ENCODE results near the gene ECT2. TPM values are rescaled to one million over a fixed set of nuclear protein-coding genes. Genes with fewer than 3 reads are reported as not detected.
"Not testable (repeated sequence)": the region's sequence is repeated elsewhere in the genome, so short reads cannot be mapped to it uniquely, and the experiment has no call there.

ECT2 gene
- polyA plus RNA-seq, 4 donors = 33.7 to 45.3 (median 39.3) TPM

DNA sequence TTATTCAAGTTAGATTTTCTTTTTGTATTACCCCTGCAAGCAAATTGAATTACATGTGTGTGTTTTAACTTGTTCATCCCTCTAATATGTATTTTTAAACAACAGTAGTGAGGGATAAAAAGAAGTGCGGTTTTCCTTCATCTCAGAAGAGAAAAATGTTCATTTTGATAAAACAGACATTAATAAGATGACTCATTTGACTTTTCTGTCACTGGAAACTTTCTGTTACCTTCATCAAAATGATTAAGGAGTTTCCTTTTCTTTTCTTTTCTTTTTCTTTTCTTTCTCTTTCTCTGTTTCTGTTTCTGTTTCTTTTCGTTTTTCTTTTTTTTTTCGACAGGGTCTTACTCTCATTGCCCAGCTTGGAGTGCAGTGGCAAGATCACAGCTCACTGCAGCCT is 53.0 kb downstream of the ECT2 start:
- no peak for DNase-seq (ENCODE audit: low read depth in 4 of 4, low spot score in 3 of 4)

DNA sequence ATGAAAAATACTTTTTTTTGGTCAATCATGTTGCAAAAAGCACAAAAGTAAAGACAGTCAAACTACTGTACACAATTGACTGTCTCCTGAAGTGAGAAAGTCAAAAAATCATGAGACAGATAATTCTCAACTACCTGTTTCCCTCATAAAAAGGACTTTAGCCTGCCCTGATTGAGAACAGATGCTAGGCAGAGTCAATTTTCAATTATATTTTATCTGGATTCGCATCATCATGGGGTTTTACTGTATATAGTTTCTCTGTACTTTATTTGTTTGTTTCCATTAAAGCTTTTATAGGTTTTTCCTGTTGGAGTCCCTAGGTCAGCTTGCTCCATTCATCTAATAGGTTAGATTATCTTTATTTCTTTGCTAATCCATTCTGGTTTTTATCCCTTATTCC is 53.8 kb downstream of the ECT2 start:
- DNase-seq (ENCODE audit: low read depth in 4 of 4, low spot score in 3 of 4) = no peak

DNA sequence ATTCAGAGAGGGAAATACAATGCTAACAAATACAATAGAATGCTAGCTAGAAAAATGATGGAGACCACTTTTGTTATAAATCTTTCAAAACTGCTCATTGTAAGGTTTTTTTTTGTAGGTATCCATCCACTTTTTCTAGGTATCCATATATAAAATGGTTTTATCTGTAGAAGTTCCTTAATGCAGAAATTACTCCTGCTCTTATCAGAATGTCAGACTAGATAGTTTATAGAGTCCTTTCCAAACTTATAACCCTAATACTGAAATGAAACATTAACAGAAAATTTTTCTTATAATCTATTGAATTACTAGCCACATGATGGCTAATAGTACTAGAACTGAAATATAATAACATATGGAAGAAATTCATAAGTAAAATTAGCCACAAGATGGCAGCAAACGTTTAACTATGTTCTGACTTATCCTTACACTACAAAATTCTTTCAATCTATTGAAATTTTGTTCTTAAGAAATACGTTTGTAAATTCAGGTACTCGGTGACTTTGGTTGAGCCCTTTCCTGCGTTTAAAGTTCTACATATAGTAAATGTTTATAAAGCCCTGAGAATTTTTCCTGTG is 58.5 kb downstream of the ECT2 start:
- peak in 2 of 4 donors; percentile 5 to 10 for DNase-seq (ENCODE audit: low read depth in 4 of 4, low spot score in 3 of 4)

DNA sequence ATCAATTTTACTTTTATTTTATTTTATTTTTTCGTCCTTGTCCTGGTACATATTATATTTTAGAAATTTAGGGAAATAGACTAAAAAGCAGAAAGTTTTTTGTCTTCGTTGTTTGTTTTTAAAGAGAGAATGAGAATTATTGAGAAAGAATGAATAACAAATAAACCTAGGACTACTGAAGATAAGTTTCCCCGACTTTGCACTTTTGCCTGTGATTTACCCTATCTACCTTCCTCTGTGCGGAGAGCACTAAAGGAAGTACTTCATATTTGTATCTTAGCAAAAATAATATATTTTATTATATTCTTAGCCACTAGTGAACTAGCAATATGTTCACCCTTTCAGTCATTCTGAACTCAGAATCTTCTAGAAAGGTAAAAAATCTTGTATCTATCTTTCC is 60.6 kb downstream of the ECT2 start:
- DNase-seq (ENCODE audit: low read depth in 4 of 4, low spot score in 3 of 4) = no peak

DNA sequence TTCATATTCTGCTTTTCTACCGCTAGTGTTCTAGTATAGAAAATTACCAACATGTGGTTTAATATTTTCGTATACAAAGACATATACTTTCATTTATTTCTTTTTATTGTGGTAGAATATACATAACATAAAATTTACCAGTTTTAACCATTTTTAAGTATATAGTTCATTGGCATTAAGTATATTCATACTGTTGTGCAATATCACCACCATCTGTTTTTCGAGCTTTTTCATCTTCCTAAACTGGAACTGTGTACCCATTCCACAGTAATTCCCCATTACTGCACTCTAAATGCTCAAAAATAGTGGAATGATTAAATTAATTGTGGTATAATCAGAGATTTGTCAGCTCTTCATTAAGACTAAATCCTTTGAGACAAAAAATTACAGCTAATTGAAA is 62.9 kb downstream of the ECT2 start:
- DNase-seq (ENCODE audit: low read depth in 4 of 4, low spot score in 3 of 4) = no peak

DNA sequence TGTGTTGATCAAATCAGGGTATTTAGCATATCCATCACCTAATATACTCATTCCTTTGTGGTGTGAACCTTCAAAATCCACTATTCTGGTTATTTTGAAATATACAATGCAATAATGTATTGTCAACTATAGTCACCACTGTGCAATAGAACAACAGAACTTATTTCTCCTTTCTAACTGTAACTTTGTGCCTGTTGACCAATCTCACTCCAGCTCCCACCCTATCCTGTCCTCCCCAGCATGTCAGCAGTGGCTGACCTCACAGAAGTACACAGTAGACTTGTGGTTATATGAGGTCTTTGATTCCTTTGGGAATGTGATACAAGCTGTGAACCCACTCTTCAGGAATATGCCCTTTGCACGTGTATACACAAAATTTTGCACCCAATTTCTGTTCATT is 64.2 kb downstream of the ECT2 start:
- no peak for DNase-seq (ENCODE audit: low read depth in 4 of 4, low spot score in 3 of 4)

DNA sequence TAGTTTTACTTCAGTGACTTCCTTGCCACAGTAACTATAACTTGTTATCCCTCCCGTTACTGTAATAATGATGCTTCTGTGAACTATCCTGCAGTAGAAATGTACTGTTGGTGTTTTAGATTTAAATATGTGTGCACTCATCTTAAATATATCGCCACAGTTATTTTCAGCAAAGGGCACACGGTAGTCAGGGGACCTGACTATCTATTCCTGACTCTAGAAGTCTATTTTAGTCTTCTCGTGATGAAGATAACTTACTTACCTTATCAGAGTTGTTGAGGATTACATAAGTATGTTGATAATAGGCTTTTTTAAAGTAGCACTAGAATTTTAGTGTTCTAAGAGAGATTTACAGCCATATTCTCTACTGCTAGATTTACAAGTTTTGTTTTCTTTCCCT is 65.3 kb downstream of the ECT2 start:
- DNase-seq (ENCODE audit: low read depth in 4 of 4, low spot score in 3 of 4) = no peak

DNA sequence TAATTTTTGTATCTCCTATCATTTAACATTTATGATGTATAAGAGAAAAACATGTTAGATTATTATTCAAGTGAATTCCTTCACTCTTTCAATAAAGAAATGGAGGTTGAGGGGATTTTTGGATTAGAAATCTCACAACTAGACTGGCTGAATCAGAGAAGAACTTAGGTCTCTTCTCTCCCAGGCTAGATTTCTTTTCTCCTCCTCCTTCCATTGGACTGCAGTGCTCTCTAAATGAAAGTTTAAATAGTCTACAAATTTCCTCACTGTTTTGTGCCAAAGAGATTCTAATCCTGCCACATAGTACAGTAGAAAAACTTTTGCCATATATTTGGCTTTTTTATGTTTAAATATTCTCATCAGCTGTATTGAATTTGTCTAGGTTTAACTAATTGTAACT is 65.8 kb downstream of the ECT2 start:
- no peak for DNase-seq (ENCODE audit: low read depth in 4 of 4, low spot score in 3 of 4)

DNA sequence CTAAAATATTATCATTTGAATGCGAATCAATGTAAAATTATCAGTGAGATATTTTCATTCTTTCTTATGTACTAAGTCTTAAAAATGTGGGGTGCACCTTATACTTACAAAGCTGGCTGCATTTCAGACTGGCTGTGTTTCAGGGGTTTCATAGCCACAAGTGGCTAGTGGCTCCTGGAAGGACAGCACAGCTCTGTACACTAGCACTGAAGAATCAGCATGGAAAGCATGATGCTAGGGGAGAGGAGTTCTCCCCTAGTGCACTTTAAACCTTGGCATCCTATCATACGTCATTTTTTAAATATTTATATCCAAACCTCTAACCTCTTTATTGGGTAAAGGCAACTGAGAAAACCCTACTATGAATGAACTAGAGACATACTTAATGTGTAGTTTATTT is 66.4 kb downstream of the ECT2 start:
- no peak for DNase-seq (ENCODE audit: low read depth in 4 of 4, low spot score in 3 of 4)

DNA sequence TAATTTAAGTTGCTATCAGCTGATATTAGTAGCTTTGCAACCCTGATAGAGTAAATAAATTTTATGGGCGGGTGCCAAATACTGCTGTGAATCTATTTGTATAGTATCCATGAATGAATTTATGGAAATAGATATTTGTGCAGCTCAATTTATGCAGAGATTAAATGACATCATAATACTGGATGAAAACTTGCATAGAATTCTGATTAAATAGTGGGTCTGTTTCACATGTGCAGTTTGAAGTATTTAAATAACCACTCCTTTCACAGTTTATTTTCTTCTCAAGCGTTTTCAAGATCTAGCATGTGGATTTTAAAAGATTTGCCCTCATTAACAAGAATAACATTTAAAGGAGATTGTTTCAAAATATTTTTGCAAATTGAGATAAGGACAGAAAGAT is 70.0 kb downstream of the ECT2 start:
- no peak for DNase-seq (ENCODE audit: low read depth in 4 of 4, low spot score in 3 of 4)

DNA sequence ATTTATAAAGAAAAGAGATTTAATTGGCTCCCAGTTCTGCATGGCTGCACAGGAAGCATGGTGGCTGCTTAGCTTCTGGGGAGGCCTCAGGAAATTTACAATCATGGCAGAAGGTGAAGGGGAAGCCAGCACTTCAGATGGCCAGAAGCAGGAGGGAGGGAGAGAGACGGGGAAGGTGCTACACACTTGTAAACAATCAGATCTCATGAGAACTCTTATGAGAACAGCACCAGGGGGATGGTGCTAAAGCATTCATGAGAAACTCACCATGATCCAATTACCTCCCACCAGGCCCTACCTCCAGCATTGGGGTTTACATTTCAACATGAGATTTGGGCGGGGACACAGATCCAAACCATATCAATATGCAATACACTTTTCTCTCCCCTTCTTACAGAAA is 73.7 kb downstream of the ECT2 start:
- no peak for DNase-seq (ENCODE audit: low read depth in 4 of 4, low spot score in 3 of 4)

DNA sequence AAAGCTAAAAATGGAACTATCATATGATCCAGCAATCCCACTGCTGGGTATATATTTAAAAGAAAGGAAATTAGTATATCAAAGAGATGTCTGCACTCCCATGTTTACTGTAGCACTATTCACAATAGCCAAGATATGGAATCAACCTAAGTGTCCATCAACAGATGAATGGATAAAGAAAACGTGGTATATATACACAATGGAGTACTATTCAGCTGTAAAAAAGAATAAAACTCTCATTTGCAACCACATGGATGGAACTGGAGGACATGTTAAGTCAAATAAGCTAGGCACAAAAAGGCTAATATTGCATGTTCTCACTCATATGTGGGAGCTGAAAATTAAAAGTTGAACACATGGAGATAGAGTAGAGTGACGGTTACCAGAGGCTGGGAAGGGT is 76.7 kb downstream of the ECT2 start:
- DNase-seq (ENCODE audit: low read depth in 4 of 4, low spot score in 3 of 4) = not testable (repeated sequence)

DNA sequence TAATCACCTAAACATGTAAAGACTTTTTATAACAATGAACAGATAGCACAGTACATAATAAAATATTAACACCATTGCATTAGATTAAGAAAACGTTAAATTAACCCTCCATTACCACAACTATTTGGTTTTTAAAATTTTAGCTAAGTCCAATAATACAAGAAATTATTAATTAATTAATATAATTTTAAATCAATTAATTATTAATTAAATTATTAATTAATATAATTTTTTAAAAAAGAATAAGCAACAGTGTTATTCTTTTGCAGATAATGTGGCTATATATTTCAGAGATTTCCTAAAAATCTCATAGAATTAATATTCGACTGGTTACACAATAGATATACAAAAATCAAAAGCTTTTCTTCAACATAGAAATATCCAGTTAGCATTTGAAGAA is 82.5 kb downstream of the ECT2 start:
- DNase-seq (ENCODE audit: low read depth in 4 of 4, low spot score in 3 of 4) = no peak

DNA sequence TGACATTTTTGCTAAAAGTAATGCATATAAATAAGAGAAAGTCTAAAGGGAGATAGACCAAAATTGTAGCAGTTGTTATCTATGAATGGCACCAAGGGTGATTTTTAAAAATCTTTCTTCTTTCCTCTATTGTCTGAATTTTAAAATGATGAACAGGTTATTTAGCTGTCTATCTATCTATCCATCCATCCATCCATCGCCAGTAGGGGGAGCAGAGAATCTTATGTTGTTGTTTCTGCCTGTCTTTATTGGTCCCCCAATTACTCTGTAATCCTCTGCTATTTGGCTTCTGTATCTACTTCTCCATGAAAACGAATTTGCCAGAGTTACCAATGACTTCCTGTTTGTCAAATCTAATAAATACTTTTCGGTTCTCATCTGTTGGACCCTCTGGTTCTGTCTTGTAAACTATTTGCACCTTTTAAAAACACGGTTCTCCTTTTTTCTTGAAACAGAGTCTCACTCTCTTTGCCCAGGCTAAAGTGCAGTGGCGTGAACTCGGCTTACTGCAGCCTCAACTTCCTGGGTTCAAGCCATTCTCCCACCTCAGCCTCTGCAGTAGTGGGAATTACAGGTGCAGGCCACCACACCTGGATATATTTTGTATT is 86.0 kb downstream of the ECT2 start:
- DNase-seq (ENCODE audit: low read depth in 4 of 4, low spot score in 3 of 4) = peak in 2 of 4 donors; percentile 14 to 30

DNA sequence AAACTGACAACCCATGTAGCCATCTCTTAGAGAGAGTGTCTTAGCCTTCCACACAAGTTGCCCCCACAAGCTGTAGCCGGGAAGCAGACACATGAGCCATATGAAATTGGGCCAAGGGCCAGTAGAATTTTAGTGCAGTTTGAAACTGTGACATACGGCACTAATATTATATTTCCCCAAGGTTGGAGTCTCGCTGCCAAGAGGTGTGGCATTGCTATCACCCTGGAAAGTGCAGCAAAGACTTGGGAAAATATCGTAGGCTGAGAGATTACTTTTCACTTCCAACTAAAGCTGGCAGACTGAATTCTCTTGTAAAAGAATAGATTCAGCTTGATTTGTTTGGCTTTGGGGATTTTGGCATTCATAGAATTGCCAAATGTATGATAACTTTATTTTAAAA is 89.2 kb downstream of the ECT2 start:
- DNase-seq (ENCODE audit: low read depth in 4 of 4, low spot score in 3 of 4) = no peak

DNA sequence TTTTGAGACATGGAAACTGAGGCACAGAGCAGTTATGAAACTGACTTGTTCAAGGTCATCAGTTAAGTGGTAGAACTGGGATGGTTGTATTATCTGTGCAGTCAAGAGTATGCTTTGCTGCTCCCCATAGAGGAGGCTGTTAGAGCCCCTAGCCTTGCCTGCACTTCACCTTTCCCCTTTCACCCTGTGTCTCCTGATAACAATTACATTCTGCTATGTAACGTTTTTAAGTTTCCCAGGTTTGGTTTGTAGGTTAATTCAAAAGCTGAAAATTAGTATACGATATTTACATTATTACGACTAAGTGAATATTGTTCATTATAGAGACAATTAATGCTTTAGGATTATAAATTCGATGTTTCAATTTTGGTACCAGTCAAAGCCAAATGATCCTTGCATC is 89.9 kb downstream of the ECT2 start:
- no peak for DNase-seq (ENCODE audit: low read depth in 4 of 4, low spot score in 3 of 4)

DNA sequence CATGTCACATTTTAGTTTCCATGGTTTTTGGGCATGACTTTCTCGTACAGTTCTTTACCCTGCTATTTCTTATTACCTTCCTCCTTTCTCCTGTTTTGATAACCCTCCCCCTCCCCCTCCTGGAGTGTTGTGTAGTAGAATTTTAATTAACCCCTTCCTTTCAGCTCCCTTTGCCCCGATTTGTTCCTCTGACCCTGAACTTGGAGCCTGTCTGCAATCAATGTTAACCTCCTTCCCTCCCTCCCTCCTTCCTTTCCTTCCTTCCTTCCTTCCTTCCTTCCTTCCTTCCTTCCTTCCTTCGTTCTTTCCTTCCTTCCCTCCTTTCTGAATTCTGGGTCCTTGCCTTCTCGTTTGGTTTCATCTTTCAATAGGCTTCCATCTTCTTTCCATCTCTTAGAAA is 90.4 kb downstream of the ECT2 start:
- DNase-seq (ENCODE audit: low read depth in 4 of 4, low spot score in 3 of 4) = no peak

DNA sequence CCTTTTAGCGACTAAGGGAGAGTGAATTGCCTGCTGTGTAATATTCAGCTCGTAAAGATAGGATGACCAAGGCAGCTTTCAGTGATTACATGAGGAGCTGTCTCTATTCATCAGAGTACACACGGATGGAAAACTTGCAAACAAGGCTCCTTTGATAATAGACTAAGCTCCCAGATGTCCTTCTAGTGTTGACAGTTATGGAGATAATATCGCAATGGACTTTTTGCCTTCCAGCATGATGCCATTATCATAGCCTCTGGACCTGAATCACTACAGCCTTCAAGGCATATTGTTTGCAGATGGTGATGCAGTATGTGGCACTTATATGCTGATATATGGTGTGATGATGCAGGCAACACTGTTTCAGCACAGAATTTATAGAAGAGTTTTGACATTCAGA is 93.9 kb downstream of the ECT2 start:
- DNase-seq (ENCODE audit: low read depth in 4 of 4, low spot score in 3 of 4) = no peak

DNA sequence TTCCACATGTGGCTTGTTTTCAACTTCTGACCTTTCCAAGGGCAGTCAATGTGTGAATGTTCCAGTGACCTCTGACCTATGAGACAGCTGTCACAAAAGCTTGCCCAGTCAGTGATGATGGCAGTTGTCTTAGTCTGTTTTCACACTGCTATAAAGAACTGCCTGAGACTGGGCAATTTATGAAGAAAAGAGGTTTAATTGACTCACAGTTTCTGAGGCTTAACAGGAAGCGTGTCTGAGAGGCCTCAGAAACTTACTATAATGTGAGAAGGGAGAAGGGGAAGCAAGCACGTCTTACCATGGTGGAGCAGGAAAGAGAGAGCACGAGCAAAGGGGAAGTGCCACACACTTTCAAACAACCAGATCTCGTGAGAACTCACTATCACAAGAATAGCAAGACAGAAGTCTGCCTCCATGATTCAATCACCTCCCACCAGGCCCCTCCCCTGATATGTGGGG is 95.6 kb downstream of the ECT2 start:
- no peak for DNase-seq (ENCODE audit: low read depth in 4 of 4, low spot score in 3 of 4)

DNA sequence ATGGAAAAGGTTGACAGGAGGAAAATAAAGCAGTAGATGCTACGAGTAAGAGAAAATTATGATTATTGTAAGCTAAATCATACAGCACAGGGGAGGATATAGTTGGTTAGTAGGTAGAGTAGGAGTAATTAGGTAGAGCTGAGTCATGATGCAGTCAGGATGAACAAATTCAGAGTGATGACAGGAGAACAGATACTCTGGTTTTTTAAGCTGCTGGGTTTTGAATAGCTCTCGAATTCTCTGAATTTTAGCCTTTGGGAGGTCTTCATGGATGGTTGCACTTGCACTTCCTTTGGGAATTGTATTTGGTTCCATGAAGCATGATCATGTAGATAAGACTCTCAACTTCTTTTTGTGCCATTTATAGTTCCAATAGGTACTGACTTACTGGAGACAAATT is 96.2 kb downstream of the ECT2 start:
- no peak for DNase-seq (ENCODE audit: low read depth in 4 of 4, low spot score in 3 of 4)

DNA sequence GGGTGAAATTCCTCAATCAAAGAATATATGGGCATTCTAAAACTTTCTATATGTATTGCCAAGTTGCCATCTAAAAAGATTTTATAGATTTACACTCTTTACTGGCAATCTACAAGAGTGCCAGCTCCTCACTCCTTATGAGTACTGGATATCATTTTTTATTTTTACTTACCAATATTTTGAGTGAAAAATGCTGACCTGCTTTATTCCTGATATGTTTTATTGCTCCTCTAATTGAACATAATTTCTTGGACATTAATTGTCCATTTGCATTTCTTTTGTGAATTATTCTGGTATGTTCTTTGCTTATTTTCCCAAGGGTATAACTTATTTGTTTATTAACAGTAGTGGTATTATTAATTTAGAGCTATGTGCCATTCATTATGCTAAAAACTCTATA is 96.8 kb downstream of the ECT2 start:
- no peak for DNase-seq (ENCODE audit: low read depth in 4 of 4, low spot score in 3 of 4)

DNA sequence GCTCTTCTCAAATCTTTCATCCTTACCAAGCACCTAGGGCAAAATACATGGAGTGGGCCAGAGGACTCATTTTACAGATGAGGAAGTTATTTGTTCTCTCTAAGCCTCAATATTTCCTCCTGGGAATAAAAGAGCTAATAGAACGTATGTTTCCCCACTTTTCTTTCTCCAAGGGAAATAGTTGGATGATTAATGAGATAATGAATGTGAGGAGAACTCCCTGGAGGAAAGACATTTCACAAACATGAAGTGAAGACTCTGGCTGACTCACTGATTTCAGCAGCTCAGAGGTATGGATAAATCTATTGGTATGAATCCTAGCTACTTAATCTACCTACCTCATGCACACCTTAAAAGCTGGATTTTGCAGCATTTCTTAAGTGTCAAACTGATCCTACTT is 98.4 kb downstream of the ECT2 start:
- no peak for DNase-seq (ENCODE audit: low read depth in 4 of 4, low spot score in 3 of 4)

DNA sequence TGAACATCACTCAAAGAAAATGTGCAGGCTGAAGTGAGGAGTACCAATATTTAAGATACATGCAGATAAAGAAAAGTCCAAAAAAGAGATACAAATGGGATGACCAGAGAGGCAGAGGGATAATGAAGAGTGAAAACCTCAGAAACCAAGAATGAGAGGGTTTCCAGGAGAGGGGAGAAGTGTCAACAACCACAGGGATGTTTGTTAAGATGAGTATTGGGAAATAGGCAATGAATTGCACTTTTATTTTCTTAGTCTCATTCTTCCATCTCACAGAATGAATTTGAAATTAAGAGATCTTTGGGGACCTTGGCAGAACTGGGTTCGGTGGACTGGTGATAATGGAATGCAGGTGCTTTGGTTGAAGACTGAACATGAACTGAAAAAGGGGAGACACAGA is 102.5 kb downstream of the ECT2 start:
- DNase-seq (ENCODE audit: low read depth in 4 of 4, low spot score in 3 of 4) = no peak

Data from right renal pelvis (tissue), 4 donors.